ENCODE measurements around the gene APEH.
A peak's percentile ranks its signal among the peaks of the same experiment; 100 is the strongest.
"Not testable (repeated sequence)": the region's sequence is repeated elsewhere in the genome, so short reads cannot be mapped to it uniquely, and the experiment has no call there.

The APEH gene

GRCh38 chr3:49689046-49689907 is 15.1 kb downstream of the APEH start, which contains the start of the genes MST1 and RNF123:
TSS of gene MST1 (minus strand) at chr3:49689474. CDS start at chr3:49688691, 783 bp downstream.
TSS of gene RNF123 (plus strand) at chr3:49689557. CDS start at chr3:49691166, 1,609 bp downstream.
- FAIRE-seq, result peak; percentile 47
- peak; percentile 93 for DNase-seq (ENCODE audit: insufficient read length, low spot score)

GRCh38 chr3:49689908-49690624 is 15.9 kb downstream of the APEH start:
- DNase-seq (ENCODE audit: insufficient read length, low spot score); FAIRE-seq: not testable (repeated sequence)

- not testable (repeated sequence) for DNase-seq (ENCODE audit: insufficient read length, low spot score); FAIRE-seq
These were observed 16.7 kb downstream of the APEH start for GRCh38 chr3:49690856-49691255.

GRCh38 chr3:49691481-49691880 is 17.3 kb downstream of the APEH start:
- not testable (repeated sequence) for FAIRE-seq; DNase-seq (ENCODE audit: insufficient read length, low spot score)

GRCh38 chr3:49694409-49695070 is 20.4 kb downstream of the APEH start:
- FAIRE-seq; DNase-seq (ENCODE audit: insufficient read length, low spot score): not testable (repeated sequence)

GRCh38 chr3:49695350-49696015 is 21.3 kb downstream of the APEH start:
- not testable (repeated sequence) for DNase-seq (ENCODE audit: insufficient read length, low spot score); FAIRE-seq

- FAIRE-seq, result no peak
- no peak for DNase-seq (ENCODE audit: insufficient read length, low spot score)
These were observed 25.3 kb downstream of the APEH start for GRCh38 chr3:49699281-49699979.

GRCh38 chr3:49700014-49700413 is 25.9 kb downstream of the APEH start:
- DNase-seq (ENCODE audit: insufficient read length, low spot score), result no peak
- FAIRE-seq, result no peak

GRCh38 chr3:49700453-49701128 is 26.4 kb downstream of the APEH start:
- FAIRE-seq (no peak), DNase-seq (ENCODE audit: insufficient read length, low spot score) (no peak)

GRCh38 chr3:49701388-49702077 is 27.4 kb downstream of the APEH start:
- no peak for FAIRE-seq

GRCh38 chr3:49702672-49703071 is 28.5 kb downstream of the APEH start:
- FAIRE-seq (no peak), DNase-seq (ENCODE audit: insufficient read length, low spot score) (no peak)

More at GRCh38 chr3:49701388-49702077, 27.4 kb downstream of the APEH start:
- DNase-seq (ENCODE audit: insufficient read length, low spot score), result no peak

GRCh38 chr3:49703443-49703927 is 29.3 kb downstream of the APEH start:
- FAIRE-seq (peak; percentile 86), DNase-seq (ENCODE audit: insufficient read length, low spot score) (peak; percentile 90)

GRCh38 chr3:49703956-49704355 is 29.8 kb downstream of the APEH start:
- FAIRE-seq, result no peak
- DNase-seq (ENCODE audit: insufficient read length, low spot score), result no peak

GRCh38 chr3:49704629-49705028 is 30.5 kb downstream of the APEH start:
- FAIRE-seq (no peak), DNase-seq (ENCODE audit: insufficient read length, low spot score) (no peak)

- no peak for DNase-seq (ENCODE audit: insufficient read length, low spot score)
- FAIRE-seq, result no peak
These were observed 31.3 kb downstream of the APEH start for GRCh38 chr3:49705390-49705960.

- DNase-seq (ENCODE audit: insufficient read length, low spot score) (no peak), FAIRE-seq (no peak)
These were observed 32.4 kb downstream of the APEH start for GRCh38 chr3:49706456-49707112.

- DNase-seq (ENCODE audit: insufficient read length, low spot score) (no peak), FAIRE-seq (no peak)
These were observed 32.9 kb downstream of the APEH start for GRCh38 chr3:49707113-49707480.

GRCh38 chr3:49709852-49710251 is 35.7 kb downstream of the APEH start:
- FAIRE-seq (no peak), DNase-seq (ENCODE audit: insufficient read length, low spot score) (no peak)

Data from GM19239 (cell line).